ENCODE measurements around the gene GPX2.

Gene GPX2

GRCh38 chr14:64912261-64912660 is 30.3 kb downstream of the GPX2 start:
- DNase-seq, result no peak

GRCh38 chr14:64910847-64911495 is 31.6 kb downstream of the GPX2 start:
- DNase-seq, result no peak

GRCh38 chr14:64906022-64906421 is 36.5 kb downstream of the GPX2 start:
- no peak for DNase-seq

GRCh38 chr14:64899958-64900357 is 42.6 kb downstream of the GPX2 start:
- DNase-seq, result no peak

- peak; percentile 58 for DNase-seq
Observed at GRCh38 chr14:64891839-64892375, 50.6 kb downstream of the GPX2 start.

GRCh38 chr14:64891173-64891838 is 51.2 kb downstream of the GPX2 start:
- no peak for DNase-seq

GRCh38 chr14:64889352-64889751 is 53.2 kb downstream of the GPX2 start:
- no peak for DNase-seq

All from CD4-positive, alpha-beta T cell treated with Interleukin-17A for 4 hours (primary cell).